Nephron progenitor cell (in vitro differentiated cells): Measurements from ENCODE around the gene CFHR1.
A peak's percentile ranks its signal among the peaks of the same experiment; 100 is the strongest.

ENCODE experiments used
- DNase-seq: peaks from one replicate; pipeline ENCODE4 v3.0.0; 2021
- H3K27ac Mint-ChIP-seq: 2 replicates; pipeline ENCODE4 v1.8.0; 2021; ENCODE audit warnings: mild to moderate bottlenecking, moderate library complexity, mixed read lengths
- H3K27me3 Mint-ChIP-seq: 2 replicates; pipeline ENCODE4 v1.8.0; 2021; ENCODE audit warnings: mild to moderate bottlenecking, low read depth, mixed read lengths; ENCODE audit not compliant: poor library complexity
- H3K36me3 Mint-ChIP-seq: 2 replicates; pipeline ENCODE4 v1.8.0; 2021; ENCODE audit warnings: low read depth, mixed read lengths
- H3K4me1 Mint-ChIP-seq: 2 replicates; pipeline ENCODE4 v1.8.0; 2021; ENCODE audit warnings: mixed read lengths
- H3K4me3 Mint-ChIP-seq: 2 replicates; pipeline ENCODE4 v1.8.0; 2021; ENCODE audit warnings: mild to moderate bottlenecking, moderate library complexity, mixed read lengths
- H3K9me3 Mint-ChIP-seq: 2 replicates; pipeline ENCODE4 v1.8.0; 2021; ENCODE audit warnings: mild to moderate bottlenecking, moderate library complexity, mixed read lengths
- TF ChIP-seq, protein P1 (sequence below): fragments of 200-600 bp; sonication (generic); IDR thresholded peaks from 2 replicates; pipeline ENCODE4 v1.5.0; 2021; ENCODE audit warnings: antibody characterized with exemption

CFHR1 gene

DNA sequence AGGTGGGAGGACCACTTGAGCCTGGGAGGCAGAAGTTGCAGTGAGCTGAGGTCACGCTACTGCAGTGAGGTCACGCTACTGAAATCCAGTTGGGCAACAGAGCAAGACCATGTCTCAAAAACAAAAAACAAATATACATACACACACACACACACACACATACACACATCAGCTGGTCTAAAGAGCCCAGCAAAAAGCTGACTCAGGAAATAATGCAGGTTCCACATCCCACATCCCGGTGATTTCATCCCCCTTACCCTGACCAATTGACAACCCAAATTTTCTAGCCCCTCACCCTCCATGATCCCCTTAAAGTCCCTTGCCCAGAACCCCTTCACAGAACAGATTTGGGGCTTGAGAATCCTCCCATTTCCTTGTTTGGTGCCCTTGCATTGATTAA lies 56.4 kb downstream of the CFHR1 start:
- H3K27me3 Mint-ChIP-seq, result peaks cover 63% of the 10 kb centered on the region
- DNase-seq, result no peak
- peaks cover 8% of the 10 kb centered on the region for H3K9me3 Mint-ChIP-seq
- TF ChIP-seq, protein P1, sequence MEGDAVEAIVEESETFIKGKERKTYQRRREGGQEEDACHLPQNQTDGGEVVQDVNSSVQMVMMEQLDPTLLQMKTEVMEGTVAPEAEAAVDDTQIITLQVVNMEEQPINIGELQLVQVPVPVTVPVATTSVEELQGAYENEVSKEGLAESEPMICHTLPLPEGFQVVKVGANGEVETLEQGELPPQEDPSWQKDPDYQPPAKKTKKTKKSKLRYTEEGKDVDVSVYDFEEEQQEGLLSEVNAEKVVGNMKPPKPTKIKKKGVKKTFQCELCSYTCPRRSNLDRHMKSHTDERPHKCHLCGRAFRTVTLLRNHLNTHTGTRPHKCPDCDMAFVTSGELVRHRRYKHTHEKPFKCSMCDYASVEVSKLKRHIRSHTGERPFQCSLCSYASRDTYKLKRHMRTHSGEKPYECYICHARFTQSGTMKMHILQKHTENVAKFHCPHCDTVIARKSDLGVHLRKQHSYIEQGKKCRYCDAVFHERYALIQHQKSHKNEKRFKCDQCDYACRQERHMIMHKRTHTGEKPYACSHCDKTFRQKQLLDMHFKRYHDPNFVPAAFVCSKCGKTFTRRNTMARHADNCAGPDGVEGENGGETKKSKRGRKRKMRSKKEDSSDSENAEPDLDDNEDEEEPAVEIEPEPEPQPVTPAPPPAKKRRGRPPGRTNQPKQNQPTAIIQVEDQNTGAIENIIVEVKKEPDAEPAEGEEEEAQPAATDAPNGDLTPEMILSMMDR, result no peak
- no peaks in the 10 kb centered on the region for H3K4me1 Mint-ChIP-seq
- H3K27ac Mint-ChIP-seq, result no peak overlapping the region
- no peak overlapping the region for H3K4me3 Mint-ChIP-seq
- no peaks in the 10 kb centered on the region for H3K36me3 Mint-ChIP-seq

- Mint-ChIP-seq H3K27me3 (peaks cover 68% of the 10 kb centered on the region), H3K9me3 (peaks cover 8% of the 10 kb centered on the region), H3K27ac (no peak overlapping the region), H3K4me1 (no peaks in the 10 kb centered on the region), H3K4me3 (peak overlapping the region; percentile 75), H3K36me3 (no peaks in the 10 kb centered on the region)
- TF ChIP-seq, protein P1, result no peak
- peak; percentile 56 for DNase-seq
Measured at GRCh38 chr1:196877964-196878363, 58.4 kb downstream of the CFHR1 start.
